HUES48 (cell line): ENCODE data around the gene ZBTB21.

ENCODE experiments used
- H3K27ac ChIP-seq: one replicate; pipeline ENCODE4 v1.7.0; 2013; ENCODE audit warnings: low read depth, low read length, inconsistent platforms
- H3K27me3 ChIP-seq: 2 replicates; pipeline ENCODE4 v1.6.1; 2013; ENCODE audit warnings: mild to moderate bottlenecking, low read length; ENCODE audit not compliant: control insufficient read depth, insufficient read depth
- H3K36me3 ChIP-seq: 2 replicates; pipeline ENCODE4 v1.6.1; 2013; ENCODE audit warnings: low read length; ENCODE audit not compliant: control insufficient read depth, insufficient read depth
- H3K4me1 ChIP-seq: 2 replicates; pipeline ENCODE4 v1.6.1; 2013; ENCODE audit warnings: mild to moderate bottlenecking, low read length; ENCODE audit not compliant: control insufficient read depth, insufficient read depth
- H3K4me3 ChIP-seq: 2 replicates; pipeline ENCODE4 v1.5.1; 2013; ENCODE audit warnings: mild to moderate bottlenecking, low read depth, low read length
- H3K9ac ChIP-seq: 2 replicates; pipeline ENCODE4 v1.6.1; 2013; ENCODE audit warnings: mild to moderate bottlenecking, low read depth, low read length, moderate library complexity
- H3K9me3 ChIP-seq: 2 replicates; pipeline ENCODE4 v1.6.1; 2013; ENCODE audit warnings: low read length; ENCODE audit not compliant: control insufficient read depth, insufficient read depth

Gene ZBTB21

DNA sequence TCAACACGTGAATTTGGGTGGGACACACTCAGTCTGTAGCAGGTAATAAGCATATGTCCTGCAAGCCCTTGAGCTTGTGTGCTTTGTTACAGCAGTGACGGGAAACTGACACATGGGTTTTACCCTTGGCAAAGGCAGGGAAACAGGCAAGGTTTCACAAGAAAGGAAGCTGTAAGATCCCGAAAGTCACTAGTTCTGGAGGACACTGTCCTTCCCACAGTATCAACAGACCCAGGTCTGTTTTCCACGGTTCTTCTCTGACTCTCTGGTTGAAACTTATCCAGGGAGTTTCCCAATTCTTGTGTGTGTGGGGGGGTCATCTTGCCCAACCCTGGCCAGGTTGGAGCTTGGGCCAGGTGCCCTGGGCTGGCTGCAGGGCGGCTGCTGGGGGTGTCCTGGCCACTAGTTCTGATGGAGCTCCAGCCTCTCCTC, 29.3 kb upstream of the ZBTB21 start:
- H3K36me3 ChIP-seq, result no peaks in the 10 kb centered on the region
- no peak overlapping the region for H3K27ac ChIP-seq
- H3K4me3 ChIP-seq, result no peak overlapping the region
- H3K9me3 ChIP-seq, result no peaks in the 10 kb centered on the region
- H3K4me1 ChIP-seq, result no peaks in the 10 kb centered on the region
- no peak overlapping the region for H3K9ac ChIP-seq
- H3K27me3 ChIP-seq, result no peaks in the 10 kb centered on the region

DNA sequence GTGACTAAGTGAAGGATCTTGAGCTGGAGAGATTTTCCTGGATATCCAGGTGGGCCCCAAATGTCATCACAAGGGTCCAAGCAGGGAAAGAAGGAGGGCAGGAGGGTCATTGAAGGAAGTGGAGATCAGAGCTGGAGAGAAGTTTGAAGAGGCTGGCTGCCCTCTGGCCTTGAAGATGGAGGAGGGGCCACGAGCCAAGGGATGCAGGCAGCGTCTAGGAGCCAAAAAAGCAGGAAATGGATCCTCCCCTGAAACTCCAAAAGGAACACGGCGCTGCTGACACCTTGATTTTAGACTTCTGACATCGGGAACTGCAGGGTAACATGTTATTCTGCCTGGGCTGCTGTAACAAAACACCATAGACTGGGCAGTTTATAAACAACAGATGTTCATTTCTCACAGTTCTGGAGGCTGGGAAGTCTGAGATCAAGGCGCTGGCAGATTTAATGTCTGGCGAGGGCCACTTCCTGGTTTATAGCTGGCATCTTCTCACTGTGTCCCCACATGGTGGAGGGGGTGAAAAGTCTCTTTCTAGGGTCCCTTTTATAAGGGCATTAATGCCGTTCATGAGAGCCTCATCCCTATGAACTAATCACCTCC, 28.8 kb upstream of the ZBTB21 start:
- no peaks in the 10 kb centered on the region for H3K27me3 ChIP-seq
- H3K27ac ChIP-seq, result no peak overlapping the region

DNA sequence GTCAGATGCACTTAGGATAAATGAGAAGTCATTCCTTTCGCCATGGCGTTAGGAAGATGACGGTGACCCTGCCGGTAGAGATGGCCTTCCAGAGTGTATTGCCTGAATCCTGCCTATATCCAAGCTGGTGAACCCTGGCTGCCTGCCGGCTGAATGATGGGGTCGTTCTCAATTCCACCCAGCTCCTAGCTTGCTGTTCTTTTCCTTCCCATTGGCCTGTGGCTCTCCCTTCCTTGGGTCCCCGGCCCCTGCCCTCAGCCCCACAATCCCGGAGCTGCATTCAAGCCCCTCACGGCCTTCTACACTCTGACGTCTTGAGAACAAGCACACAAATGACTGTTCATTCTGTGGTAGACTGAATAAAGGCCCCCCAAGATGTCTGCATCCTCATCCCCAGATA, 28.2 kb upstream of the ZBTB21 start:
- Histone ChIP-seq H3K9me3 (no peaks in the 10 kb centered on the region), H3K4me3 (no peak overlapping the region), H3K27ac (no peak overlapping the region), H3K27me3 (no peaks in the 10 kb centered on the region), H3K4me1 (no peaks in the 10 kb centered on the region), H3K9ac (no peak overlapping the region), H3K36me3 (no peaks in the 10 kb centered on the region)

More for the DNA sequence above, 28.8 kb upstream of the ZBTB21 start:
- no peak overlapping the region for H3K4me3 ChIP-seq
- no peaks in the 10 kb centered on the region for H3K36me3 ChIP-seq
- no peaks in the 10 kb centered on the region for H3K4me1 ChIP-seq
- H3K9me3 ChIP-seq, result no peaks in the 10 kb centered on the region
- no peak overlapping the region for H3K9ac ChIP-seq

DNA sequence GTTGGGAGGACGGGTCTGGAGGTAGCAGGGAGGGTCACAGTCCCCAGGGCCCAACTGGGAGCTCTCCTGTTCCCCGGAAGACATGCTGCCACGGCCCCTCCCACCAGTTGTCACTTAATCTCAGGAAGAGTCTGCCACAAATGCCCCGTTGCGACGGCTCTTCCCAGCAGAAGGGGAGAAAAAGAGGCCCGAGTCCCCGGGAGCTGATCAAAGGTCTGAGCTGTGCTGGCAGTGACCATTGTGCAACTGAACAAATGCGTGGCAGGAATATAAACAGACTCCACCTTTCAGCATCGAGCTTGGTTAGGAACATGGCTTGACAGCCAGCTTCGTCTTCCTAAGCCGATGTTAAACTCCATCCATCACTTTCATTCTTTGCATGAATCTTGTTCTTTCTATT, 27.8 kb upstream of the ZBTB21 start:
- Histone ChIP-seq H3K4me1 (no peaks in the 10 kb centered on the region), H3K36me3 (no peaks in the 10 kb centered on the region), H3K4me3 (no peak overlapping the region), H3K9me3 (no peaks in the 10 kb centered on the region), H3K27ac (no peak overlapping the region), H3K27me3 (no peaks in the 10 kb centered on the region), H3K9ac (no peak overlapping the region)

DNA sequence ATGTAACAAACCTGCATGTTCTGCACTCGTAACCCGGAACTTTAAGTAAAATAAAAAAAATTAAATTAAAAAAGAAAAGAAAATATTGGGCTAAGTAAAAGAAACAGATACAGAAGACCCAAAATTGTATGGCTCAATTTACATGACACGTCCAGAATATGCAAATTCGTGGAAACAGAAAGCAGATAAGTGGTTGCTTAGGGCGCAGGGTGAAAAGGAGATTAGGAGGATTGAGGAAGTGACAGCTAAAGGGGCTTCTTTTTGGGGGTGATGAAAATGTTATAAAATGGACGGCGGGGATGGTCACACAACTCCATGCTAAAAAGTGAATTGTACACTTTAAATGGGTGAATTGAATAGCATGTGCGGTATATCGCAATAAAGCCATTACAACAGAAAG, 27.4 kb upstream of the ZBTB21 start:
- Histone ChIP-seq H3K9ac (no peak overlapping the region), H3K4me3 (no peak overlapping the region), H3K27me3 (no peaks in the 10 kb centered on the region), H3K9me3 (no peaks in the 10 kb centered on the region), H3K36me3 (no peaks in the 10 kb centered on the region), H3K4me1 (no peaks in the 10 kb centered on the region), H3K27ac (no peak overlapping the region)

DNA sequence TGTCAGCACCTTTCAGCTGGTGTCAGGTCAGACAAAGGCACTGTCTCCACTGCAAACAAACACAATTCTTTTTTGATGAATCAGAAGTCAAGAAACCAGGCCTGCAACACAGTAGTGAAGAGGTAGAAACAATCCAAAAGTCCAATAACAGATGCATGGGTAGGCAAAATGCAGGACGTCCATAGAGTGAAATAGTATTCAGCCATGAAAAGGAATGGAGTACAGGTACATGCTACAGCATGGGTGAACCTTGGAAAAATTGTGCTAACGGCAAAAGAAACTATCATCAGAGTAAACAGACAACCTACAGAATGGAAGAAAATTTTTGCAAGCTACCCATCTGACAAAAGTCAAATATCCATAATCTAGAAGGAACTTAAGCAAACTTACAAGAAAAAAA, 26.2 kb upstream of the ZBTB21 start:
- H3K4me3 ChIP-seq, result no peak overlapping the region
- no peaks in the 10 kb centered on the region for H3K36me3 ChIP-seq
- no peak overlapping the region for H3K9ac ChIP-seq
- H3K9me3 ChIP-seq, result no peaks in the 10 kb centered on the region
- no peaks in the 10 kb centered on the region; the same call in 1 of the 2 replicates for H3K4me1 ChIP-seq
- H3K27ac ChIP-seq, result no peak overlapping the region
- no peaks in the 10 kb centered on the region for H3K27me3 ChIP-seq

DNA sequence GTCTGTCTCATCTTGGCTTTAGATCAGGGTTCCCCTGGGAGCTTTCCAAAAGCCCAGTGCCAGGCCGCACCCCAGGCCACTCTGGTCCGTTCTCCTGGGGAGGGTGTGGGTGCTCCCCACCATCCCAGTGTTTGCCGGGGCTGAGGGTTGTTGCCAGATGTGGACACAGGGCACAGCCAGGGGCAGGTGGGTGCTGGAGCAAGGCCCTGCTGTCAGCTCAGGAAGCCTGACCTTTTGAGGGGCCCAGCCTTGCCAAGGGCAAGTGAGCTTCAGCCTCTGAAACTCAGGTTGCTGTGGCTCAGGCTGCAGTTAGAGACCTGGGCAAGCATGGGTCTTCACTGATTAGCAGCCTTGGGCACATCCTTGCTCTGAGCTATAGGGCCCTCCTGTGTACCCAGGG, 22.8 kb upstream of the ZBTB21 start:
- Histone ChIP-seq H3K4me3 (no peak overlapping the region), H3K9me3 (no peaks in the 10 kb centered on the region), H3K9ac (no peak overlapping the region), H3K4me1 (no peaks in the 10 kb centered on the region; the same call in 1 of the 2 replicates), H3K27me3 (no peaks in the 10 kb centered on the region), H3K27ac (no peak overlapping the region), H3K36me3 (no peaks in the 10 kb centered on the region)

DNA sequence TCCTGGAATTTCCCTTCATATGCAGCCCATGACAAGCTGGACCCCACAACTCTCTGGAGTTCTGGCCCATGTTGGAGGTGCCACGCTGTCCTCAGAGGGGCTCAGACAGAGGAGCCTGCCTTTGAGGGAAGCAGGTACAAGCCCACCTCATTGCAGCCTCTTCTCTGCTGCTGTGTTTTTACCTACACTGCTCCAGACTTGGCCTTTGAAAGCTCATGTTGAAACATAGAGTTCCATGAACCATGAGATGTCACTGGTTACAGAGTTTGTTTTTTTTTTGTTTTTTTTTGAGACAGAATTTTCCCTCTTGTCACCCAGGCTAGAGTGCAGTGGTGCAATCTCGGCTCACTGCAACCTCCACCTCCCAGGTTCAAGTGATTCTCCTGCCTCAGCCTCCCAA, 22.1 kb upstream of the ZBTB21 start:
- H3K36me3 ChIP-seq, result no peaks in the 10 kb centered on the region
- no peaks in the 10 kb centered on the region for H3K27me3 ChIP-seq
- H3K9me3 ChIP-seq, result no peaks in the 10 kb centered on the region
- no peak overlapping the region for H3K27ac ChIP-seq
- H3K4me3 ChIP-seq, result no peak overlapping the region
- H3K4me1 ChIP-seq, result no peaks in the 10 kb centered on the region; the same call in 1 of the 2 replicates
- H3K9ac ChIP-seq, result no peak overlapping the region

DNA sequence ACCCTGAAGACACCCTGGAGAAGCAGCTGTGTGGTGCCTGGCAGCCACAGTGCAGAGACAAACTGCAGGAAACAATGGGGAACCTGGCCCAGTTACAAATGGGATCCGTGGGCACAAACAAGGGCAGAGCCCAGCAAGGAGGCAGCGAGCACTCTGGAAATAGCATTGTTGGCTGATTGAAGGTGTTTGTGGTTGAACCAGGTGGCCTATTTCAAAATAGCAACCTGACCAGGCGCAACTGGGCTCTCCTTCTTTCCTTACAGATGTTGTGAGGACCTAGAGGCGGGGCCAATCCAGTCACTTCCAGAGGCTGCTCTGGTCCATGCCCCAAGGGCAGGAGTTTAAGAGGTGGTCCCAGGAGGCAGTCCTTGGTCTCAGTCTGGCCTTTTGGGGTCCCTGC, 21.7 kb upstream of the ZBTB21 start:
- Histone ChIP-seq H3K4me1 (no peaks in the 10 kb centered on the region; the same call in 1 of the 2 replicates), H3K27me3 (no peaks in the 10 kb centered on the region), H3K4me3 (no peak overlapping the region), H3K9ac (no peak overlapping the region), H3K9me3 (no peaks in the 10 kb centered on the region), H3K36me3 (no peaks in the 10 kb centered on the region), H3K27ac (no peak overlapping the region)

DNA sequence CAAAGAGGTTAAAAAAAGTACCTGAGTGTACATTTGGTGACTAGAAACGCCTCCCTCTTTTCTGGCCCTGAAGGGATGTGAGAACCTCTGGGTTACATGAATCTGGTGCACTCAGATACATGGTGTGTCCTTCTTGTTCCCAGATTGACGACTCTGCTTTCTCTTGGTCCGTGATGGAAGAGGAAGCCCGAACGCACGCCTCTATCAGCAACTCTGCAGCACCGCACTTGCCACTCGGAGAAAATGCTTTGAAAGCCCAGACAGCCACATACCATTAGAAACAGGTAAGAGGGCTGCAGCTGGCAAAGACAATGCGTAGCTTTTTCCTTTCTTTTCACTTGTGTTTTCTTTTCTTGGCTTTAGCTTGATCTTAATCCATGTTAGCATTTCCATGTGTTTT, 21.1 kb upstream of the ZBTB21 start:
- H3K4me1 ChIP-seq, result no peaks in the 10 kb centered on the region; the same call in 1 of the 2 replicates
- H3K27ac ChIP-seq, result no peak overlapping the region
- H3K9me3 ChIP-seq, result no peaks in the 10 kb centered on the region
- no peaks in the 10 kb centered on the region for H3K36me3 ChIP-seq
- H3K9ac ChIP-seq, result no peak overlapping the region
- no peak overlapping the region for H3K4me3 ChIP-seq
- H3K27me3 ChIP-seq, result no peaks in the 10 kb centered on the region

DNA sequence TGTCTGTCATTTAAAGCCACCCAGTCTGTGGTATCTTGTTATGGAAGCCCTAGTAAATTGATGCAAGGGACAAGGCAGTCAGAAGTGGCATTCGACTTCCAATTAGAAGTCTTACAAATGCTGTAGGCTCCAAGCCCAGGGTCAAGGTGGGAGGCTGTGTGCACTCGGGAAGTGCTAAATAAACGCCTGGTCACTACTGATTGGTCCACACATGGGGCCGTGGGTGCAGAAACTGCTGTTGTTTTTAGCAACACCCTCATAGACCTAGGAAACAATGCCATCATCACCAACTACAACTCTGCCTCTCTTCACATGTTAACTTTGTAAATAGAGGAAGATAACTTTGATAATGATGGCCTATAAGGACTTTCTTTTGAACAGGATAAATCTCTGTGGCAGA, 20.2 kb upstream of the ZBTB21 start:
- Histone ChIP-seq H3K4me3 (no peak overlapping the region), H3K4me1 (no peaks in the 10 kb centered on the region; the same call in 1 of the 2 replicates), H3K27me3 (no peaks in the 10 kb centered on the region), H3K9me3 (no peaks in the 10 kb centered on the region), H3K9ac (no peak overlapping the region), H3K27ac (no peak overlapping the region), H3K36me3 (no peaks in the 10 kb centered on the region)
